ENCODE data around the gene PRUNE2. TPM values are rescaled to one million over a fixed set of nuclear protein-coding genes. Genes with fewer than 3 reads are reported as not detected.

PRUNE2 gene
- total RNA-seq, 1 donor from 2014 or later: 8.7 TPM

- Histone ChIP-seq H3K9me3 (ENCODE audit: insufficient read depth, low read depth, low read length) (no peaks in the 10 kb centered on the region), H3K79me2 (ENCODE audit: insufficient read depth, low read length) (no peaks in the 10 kb centered on the region), H3K4me1 (ENCODE audit: insufficient read depth, low read length) (peaks cover 4% of the 10 kb centered on the region), H4K20me1 (ENCODE audit: insufficient read depth, low read length) (no peaks in the 10 kb centered on the region), H2AFZ (ENCODE audit: low read depth, low read length) (no peak overlapping the region), H3K4me2 (ENCODE audit: low read length) (no peak overlapping the region), H3K4me3 (ENCODE audit: insufficient read depth, low read depth, low read length) (no peak overlapping the region), H3K27ac (ENCODE audit: low read depth, low read length) (no peak overlapping the region), H3K27me3 (ENCODE audit: insufficient read depth, low read length) (no peaks in the 10 kb centered on the region), H3K9ac (ENCODE audit: low read length) (no peak overlapping the region), H3K36me3 (ENCODE audit: insufficient read depth, low read length) (no peaks in the 10 kb centered on the region)
- Mint-ChIP-seq H3K9me3 (ENCODE audit: unreplicated experiment) (peaks cover 1% of the 10 kb centered on the region), H3K36me3 (ENCODE audit: low read depth, unreplicated experiment) (no peaks in the 10 kb centered on the region), H3K4me3 (ENCODE audit: unreplicated experiment) (no peak overlapping the region), H3K27ac (ENCODE audit: unreplicated experiment) (no peak overlapping the region), H3K4me1 (ENCODE audit: low read depth, unreplicated experiment) (peaks cover 13% of the 10 kb centered on the region), H3K27me3 (ENCODE audit: low read depth, unreplicated experiment) (peaks cover 4% of the 10 kb centered on the region)
- TF ChIP-seq EZH2 (IDR thresholded peaks at IDR 0.05; ENCODE audit: insufficient read depth, low read length) (no peak), CTCF (IDR thresholded peaks at IDR 0.05; ENCODE audit: insufficient read depth, low read depth, low read length) (no peak)
- FAIRE-seq: no peak
- no peak for DNase-seq (ENCODE audit: low read depth)
Observed at GRCh38 chr9:76877961-76878360, 28.0 kb downstream of the PRUNE2 start.

- FAIRE-seq: peak; percentile 9
- H3K36me3 ChIP-seq (ENCODE audit: insufficient read depth, low read length): no peaks in the 10 kb centered on the region
- Mint-ChIP-seq H3K27me3 (ENCODE audit: low read depth, unreplicated experiment) (peaks cover 4% of the 10 kb centered on the region), H3K4me3 (ENCODE audit: unreplicated experiment) (no peak overlapping the region), H3K9me3 (ENCODE audit: unreplicated experiment) (peaks cover 1% of the 10 kb centered on the region), H3K27ac (ENCODE audit: unreplicated experiment) (no peak overlapping the region), H3K4me1 (ENCODE audit: low read depth, unreplicated experiment) (peaks cover 13% of the 10 kb centered on the region), H3K36me3 (ENCODE audit: low read depth, unreplicated experiment) (no peaks in the 10 kb centered on the region)
- H3K27me3 ChIP-seq (ENCODE audit: insufficient read depth, low read length): peaks cover 6% of the 10 kb centered on the region
- H3K27ac ChIP-seq (ENCODE audit: low read depth, low read length): no peak overlapping the region
- H3K4me1 ChIP-seq (ENCODE audit: insufficient read depth, low read length): peaks cover 4% of the 10 kb centered on the region
- H3K9me3 ChIP-seq (ENCODE audit: insufficient read depth, low read depth, low read length): no peaks in the 10 kb centered on the region
- no peak overlapping the region for H3K4me3 ChIP-seq (ENCODE audit: insufficient read depth, low read depth, low read length)
- no peak overlapping the region for H3K4me2 ChIP-seq (ENCODE audit: low read length)
- no peaks in the 10 kb centered on the region for H3K79me2 ChIP-seq (ENCODE audit: insufficient read depth, low read length)
- no peak for TF ChIP-seq CTCF (IDR thresholded peaks at IDR 0.05; ENCODE audit: insufficient read depth, low read depth, low read length)
- TF ChIP-seq EZH2 (IDR thresholded peaks at IDR 0.05; ENCODE audit: insufficient read depth, low read length): no peak
- no peak overlapping the region for H3K9ac ChIP-seq (ENCODE audit: low read length)
- H2AFZ ChIP-seq (ENCODE audit: low read depth, low read length): no peak overlapping the region
- no peaks in the 10 kb centered on the region for H4K20me1 ChIP-seq (ENCODE audit: insufficient read depth, low read length)
- no peak for DNase-seq (ENCODE audit: low read depth)
Observed at GRCh38 chr9:76876098-76876497, 29.8 kb downstream of the PRUNE2 start.

GRCh38 chr9:76873821-76874220, 32.1 kb downstream of the PRUNE2 start:
- H3K4me1 Mint-ChIP-seq (ENCODE audit: low read depth, unreplicated experiment): peaks cover 19% of the 10 kb centered on the region
- Histone ChIP-seq H3K27ac (ENCODE audit: low read depth, low read length) (no peak overlapping the region), H3K79me2 (ENCODE audit: insufficient read depth, low read length) (no peaks in the 10 kb centered on the region)

More at GRCh38 chr9:76873821-76874220, 32.1 kb downstream of the PRUNE2 start:
- peak overlapping the region; percentile 31 for H3K4me2 ChIP-seq (ENCODE audit: low read length)
- H3K4me3 ChIP-seq (ENCODE audit: insufficient read depth, low read depth, low read length): no peak overlapping the region
- peak overlapping the region; percentile 55 for H2AFZ ChIP-seq (ENCODE audit: low read depth, low read length)
- no peak for TF ChIP-seq CTCF (IDR thresholded peaks at IDR 0.05; ENCODE audit: insufficient read depth, low read depth, low read length)
- no peaks in the 10 kb centered on the region for H3K36me3 ChIP-seq (ENCODE audit: insufficient read depth, low read length)
- peaks cover 6% of the 10 kb centered on the region for H3K27me3 ChIP-seq (ENCODE audit: insufficient read depth, low read length)
- no peak overlapping the region for H3K4me3 Mint-ChIP-seq (ENCODE audit: unreplicated experiment)
- no peak for DNase-seq (ENCODE audit: low read depth)
- H4K20me1 ChIP-seq (ENCODE audit: insufficient read depth, low read length): no peaks in the 10 kb centered on the region
- no peak overlapping the region for H3K9ac ChIP-seq (ENCODE audit: low read length)
- H3K9me3 ChIP-seq (ENCODE audit: insufficient read depth, low read depth, low read length): no peaks in the 10 kb centered on the region
- no peak overlapping the region for H3K27ac Mint-ChIP-seq (ENCODE audit: unreplicated experiment)
- H3K36me3 Mint-ChIP-seq (ENCODE audit: low read depth, unreplicated experiment): no peaks in the 10 kb centered on the region
- FAIRE-seq: no peak
- H3K4me1 ChIP-seq (ENCODE audit: insufficient read depth, low read length): peaks cover 4% of the 10 kb centered on the region
- H3K27me3 Mint-ChIP-seq (ENCODE audit: low read depth, unreplicated experiment): peaks cover 4% of the 10 kb centered on the region
- peaks cover 1% of the 10 kb centered on the region for H3K9me3 Mint-ChIP-seq (ENCODE audit: unreplicated experiment)
